Activated T-cell treated with anti-CD3 and anti-CD28 coated beads, Interleukin-2, amount 50 U/mL, for 4 hours (primary cell): ENCODE measurements around the gene CADM1. TPM values are rescaled to one million over a fixed set of nuclear protein-coding genes. Genes with fewer than 3 reads are reported as not detected.

Source experiments
- ATAC-seq, 2 donors: fragments of 200-7000 bp; cut with Tn5 transposase; one replicate each; pipeline ENCODE4 v1.10.0; 2021
- DNase-seq: peaks from one replicate; pipeline ENCODE4 v3.0.0-alpha.2; 2020
- H3K27me3 Mint-ChIP-seq: one replicate; pipeline ENCODE4 v1.8.0; 2021; ENCODE audit warnings: low read depth, mixed read lengths
- H3K36me3 Mint-ChIP-seq: one replicate; pipeline ENCODE4 v1.8.0; 2022; ENCODE audit warnings: mixed read lengths; ENCODE audit not compliant: insufficient read depth
- H3K4me1 Mint-ChIP-seq: one replicate; pipeline ENCODE4 v1.8.0; 2021; ENCODE audit warnings: low read depth, mixed read lengths
- H3K4me3 Mint-ChIP-seq: one replicate; pipeline ENCODE4 v1.8.0; 2021; ENCODE audit warnings: mild to moderate bottlenecking, moderate library complexity, mixed read lengths
- H3K9me3 Mint-ChIP-seq: one replicate; pipeline ENCODE4 v1.8.0; 2021; ENCODE audit warnings: mixed read lengths
- total RNA-seq, 3 donors: library from RNA; stranded (reverse); gene quantifications; one replicate each; pipeline ENCODE4 v1.2.1, GENCODE V29; 2021

The CADM1 gene
- total RNA-seq, 3 donors from 2014 or later: 0.63 to 1.7 (median 1.2) TPM

GRCh38 chr11:115456019-115456418 lies 48.2 kb downstream of the CADM1 start:
- H3K4me3 Mint-ChIP-seq: no peak overlapping the region
- H3K4me1 Mint-ChIP-seq: no peaks in the 10 kb centered on the region
- no peaks in the 10 kb centered on the region for H3K27me3 Mint-ChIP-seq
- H3K36me3 Mint-ChIP-seq: no peaks in the 10 kb centered on the region
- DNase-seq (no peak), ATAC-seq (no peak)
- no peaks in the 10 kb centered on the region for H3K9me3 Mint-ChIP-seq

- H3K36me3 Mint-ChIP-seq: no peaks in the 10 kb centered on the region
- H3K27me3 Mint-ChIP-seq: no peaks in the 10 kb centered on the region
- DNase-seq (no peak), ATAC-seq (no peak)
- H3K4me3 Mint-ChIP-seq: no peak overlapping the region
- no peaks in the 10 kb centered on the region for H3K9me3 Mint-ChIP-seq
- no peaks in the 10 kb centered on the region for H3K4me1 Mint-ChIP-seq
Measured at GRCh38 chr11:115455613-115456012, 48.6 kb downstream of the CADM1 start.

- no peak for DNase-seq
- Mint-ChIP-seq H3K36me3 (no peaks in the 10 kb centered on the region), H3K27me3 (no peaks in the 10 kb centered on the region), H3K9me3 (no peaks in the 10 kb centered on the region), H3K4me1 (no peaks in the 10 kb centered on the region), H3K4me3 (no peak overlapping the region)
- ATAC-seq: no peak
Measured at GRCh38 chr11:115454525-115454924, 49.7 kb downstream of the CADM1 start.

DNA sequence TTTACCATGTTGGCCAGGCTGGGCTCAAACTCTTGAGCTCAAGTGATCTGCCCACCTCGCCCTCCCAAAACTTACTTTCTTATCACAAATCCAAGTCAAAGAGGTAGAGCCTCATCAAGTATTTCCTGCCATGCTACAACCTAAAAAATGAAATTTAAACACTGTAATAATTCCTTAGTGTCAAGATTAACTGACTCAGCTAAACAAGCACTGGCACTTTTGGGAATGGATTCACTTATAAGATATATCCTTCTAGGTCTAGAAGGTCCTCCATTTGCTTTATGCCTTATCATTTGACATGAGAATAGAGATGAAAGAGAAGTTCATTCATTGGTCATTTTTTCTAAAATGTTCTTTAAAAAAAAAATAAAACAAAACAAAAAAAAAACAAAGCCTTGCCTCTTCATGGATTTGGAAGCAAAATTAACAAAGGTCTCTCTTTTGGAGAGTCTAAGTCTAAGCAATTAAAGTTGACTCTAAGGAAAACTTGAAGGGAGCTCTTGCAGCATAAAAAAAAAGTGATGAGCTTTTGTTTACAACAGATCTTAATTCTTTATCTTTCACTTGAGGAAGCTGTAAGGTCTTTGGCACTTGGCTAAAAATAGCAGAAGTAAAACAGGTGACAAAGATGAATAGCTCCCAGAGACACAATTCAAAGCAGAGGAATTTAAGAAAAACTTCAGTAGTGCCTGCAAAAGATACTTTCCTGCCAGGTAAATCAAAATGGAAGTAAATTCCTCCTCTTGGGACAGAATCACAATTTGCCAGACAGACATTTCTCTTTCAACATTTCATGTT lies 50.3 kb downstream of the CADM1 start:
- Mint-ChIP-seq H3K4me1 (no peaks in the 10 kb centered on the region), H3K36me3 (no peaks in the 10 kb centered on the region), H3K27me3 (no peaks in the 10 kb centered on the region), H3K4me3 (no peak overlapping the region), H3K9me3 (peaks cover 5% of the 10 kb centered on the region)
- no peak for DNase-seq
- ATAC-seq: no peak

GRCh38 chr11:115452241-115452640 lies 52.0 kb downstream of the CADM1 start:
- no peaks in the 10 kb centered on the region for H3K27me3 Mint-ChIP-seq
- H3K36me3 Mint-ChIP-seq: no peaks in the 10 kb centered on the region
- H3K9me3 Mint-ChIP-seq: peaks cover 17% of the 10 kb centered on the region
- ATAC-seq (no peak), DNase-seq (no peak)
- no peak overlapping the region for H3K4me3 Mint-ChIP-seq
- H3K4me1 Mint-ChIP-seq: no peaks in the 10 kb centered on the region

- DNase-seq (no peak), ATAC-seq (no peak)
- H3K36me3 Mint-ChIP-seq: no peaks in the 10 kb centered on the region
- H3K4me3 Mint-ChIP-seq: no peak overlapping the region
- no peaks in the 10 kb centered on the region for H3K4me1 Mint-ChIP-seq
- no peaks in the 10 kb centered on the region for H3K27me3 Mint-ChIP-seq
- H3K9me3 Mint-ChIP-seq: peaks cover 26% of the 10 kb centered on the region
Measured at GRCh38 chr11:115450519-115450918, 53.7 kb downstream of the CADM1 start.

- peaks cover 26% of the 10 kb centered on the region for H3K9me3 Mint-ChIP-seq
- no peaks in the 10 kb centered on the region for H3K36me3 Mint-ChIP-seq
- H3K27me3 Mint-ChIP-seq: no peaks in the 10 kb centered on the region
- H3K4me3 Mint-ChIP-seq: no peak overlapping the region
- ATAC-seq (no peak), DNase-seq (no peak)
- no peaks in the 10 kb centered on the region for H3K4me1 Mint-ChIP-seq
Measured at GRCh38 chr11:115447273-115447864, 56.8 kb downstream of the CADM1 start.

- DNase-seq (no peak), ATAC-seq (no peak)
- Mint-ChIP-seq H3K4me1 (no peaks in the 10 kb centered on the region), H3K4me3 (no peak overlapping the region), H3K9me3 (peaks cover 26% of the 10 kb centered on the region), H3K36me3 (no peaks in the 10 kb centered on the region), H3K27me3 (no peaks in the 10 kb centered on the region)
Measured at GRCh38 chr11:115446214-115446613, 58.0 kb downstream of the CADM1 start.

GRCh38 chr11:115444542-115444941 lies 59.7 kb downstream of the CADM1 start:
- Mint-ChIP-seq H3K9me3 (peaks cover 26% of the 10 kb centered on the region), H3K36me3 (no peaks in the 10 kb centered on the region), H3K27me3 (no peaks in the 10 kb centered on the region), H3K4me3 (no peak overlapping the region), H3K4me1 (no peaks in the 10 kb centered on the region)
- DNase-seq (no peak), ATAC-seq (no peak)

GRCh38 chr11:115439969-115440540 lies 64.2 kb downstream of the CADM1 start:
- H3K9me3 Mint-ChIP-seq: no peaks in the 10 kb centered on the region
- H3K4me1 Mint-ChIP-seq: no peaks in the 10 kb centered on the region
- no peak for ATAC-seq
- no peaks in the 10 kb centered on the region for H3K36me3 Mint-ChIP-seq
- no peak for DNase-seq
- no peaks in the 10 kb centered on the region for H3K27me3 Mint-ChIP-seq
- no peak overlapping the region for H3K4me3 Mint-ChIP-seq

DNA sequence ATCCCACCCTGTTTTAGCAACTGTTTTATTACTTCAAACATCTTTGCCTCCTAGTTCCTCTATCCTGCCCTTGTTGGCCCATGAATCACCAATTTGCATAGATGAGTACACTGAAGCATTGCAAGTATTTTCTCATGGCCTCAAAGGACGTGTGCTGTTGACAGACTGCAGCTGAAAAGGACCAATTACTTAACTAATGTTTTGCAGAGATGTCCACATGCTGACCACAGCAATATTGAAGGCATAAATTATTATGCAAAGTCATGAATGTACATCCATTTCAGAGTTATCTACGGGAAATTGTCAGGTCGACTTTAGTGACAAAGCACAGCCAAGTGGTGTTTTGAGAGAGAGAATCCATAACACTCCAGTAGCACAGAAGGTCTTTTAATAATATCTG lies 64.8 kb downstream of the CADM1 start:
- ATAC-seq (no peak), DNase-seq (no peak)
- no peaks in the 10 kb centered on the region for H3K27me3 Mint-ChIP-seq
- H3K9me3 Mint-ChIP-seq: no peaks in the 10 kb centered on the region
- no peak overlapping the region for H3K4me3 Mint-ChIP-seq
- no peaks in the 10 kb centered on the region for H3K36me3 Mint-ChIP-seq
- no peaks in the 10 kb centered on the region for H3K4me1 Mint-ChIP-seq

- Mint-ChIP-seq H3K36me3 (no peaks in the 10 kb centered on the region), H3K9me3 (no peaks in the 10 kb centered on the region), H3K27me3 (no peaks in the 10 kb centered on the region), H3K4me1 (no peaks in the 10 kb centered on the region), H3K4me3 (no peak overlapping the region)
- ATAC-seq (no peak), DNase-seq (no peak)
Measured at GRCh38 chr11:115437902-115438575, 66.2 kb downstream of the CADM1 start.

GRCh38 chr11:115430345-115430744 lies 73.9 kb downstream of the CADM1 start:
- no peak for DNase-seq
- H3K4me3 Mint-ChIP-seq: no peak overlapping the region
- no peaks in the 10 kb centered on the region for H3K36me3 Mint-ChIP-seq
- H3K27me3 Mint-ChIP-seq: no peaks in the 10 kb centered on the region
- ATAC-seq: no peak
- H3K9me3 Mint-ChIP-seq: no peaks in the 10 kb centered on the region
- H3K4me1 Mint-ChIP-seq: no peaks in the 10 kb centered on the region

DNA sequence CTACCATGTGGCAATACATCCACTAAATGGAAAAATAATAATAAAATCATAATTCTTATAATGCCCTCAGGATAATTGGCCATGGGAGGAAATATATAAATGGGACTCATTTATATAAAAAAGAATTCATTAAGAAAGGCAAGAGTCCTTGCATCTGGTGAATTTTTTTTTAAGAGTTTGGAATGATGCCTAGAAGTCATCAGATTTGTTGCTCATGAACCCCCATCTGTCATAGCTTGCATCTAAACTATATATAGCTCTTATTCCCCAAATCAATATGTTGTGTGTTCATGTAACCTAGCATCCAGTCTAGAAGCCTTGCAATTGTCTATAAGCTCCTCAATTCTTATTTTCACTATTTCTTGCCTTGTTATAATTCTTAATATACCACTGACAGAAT lies 75.9 kb downstream of the CADM1 start:
- no peaks in the 10 kb centered on the region for H3K9me3 Mint-ChIP-seq

More for the DNA sequence above, 75.9 kb downstream of the CADM1 start:
- ATAC-seq (no peak), DNase-seq (no peak)
- H3K4me3 Mint-ChIP-seq: no peak overlapping the region
- no peaks in the 10 kb centered on the region for H3K36me3 Mint-ChIP-seq
- H3K27me3 Mint-ChIP-seq: no peaks in the 10 kb centered on the region
- no peaks in the 10 kb centered on the region for H3K4me1 Mint-ChIP-seq
